RCC 7860 (cell line): ENCODE data around the gene GNB1L.

Experiments used
- DNase-seq: peaks from one replicate; pipeline ENCODE4 v3.0.0-alpha.2; 2015; ENCODE audit warnings: low spot score
- FAIRE-seq: peaks from 2 replicates; lab custom pipeline; 2012; peaks lifted over from hg19 to GRCh38; lab: Jason Lieb, UNC

GNB1L gene

GRCh38 chr22:19755145-19755710, 99.4 kb downstream of the GNB1L start:
- DNase-seq (no peak), FAIRE-seq (no peak)

DNA sequence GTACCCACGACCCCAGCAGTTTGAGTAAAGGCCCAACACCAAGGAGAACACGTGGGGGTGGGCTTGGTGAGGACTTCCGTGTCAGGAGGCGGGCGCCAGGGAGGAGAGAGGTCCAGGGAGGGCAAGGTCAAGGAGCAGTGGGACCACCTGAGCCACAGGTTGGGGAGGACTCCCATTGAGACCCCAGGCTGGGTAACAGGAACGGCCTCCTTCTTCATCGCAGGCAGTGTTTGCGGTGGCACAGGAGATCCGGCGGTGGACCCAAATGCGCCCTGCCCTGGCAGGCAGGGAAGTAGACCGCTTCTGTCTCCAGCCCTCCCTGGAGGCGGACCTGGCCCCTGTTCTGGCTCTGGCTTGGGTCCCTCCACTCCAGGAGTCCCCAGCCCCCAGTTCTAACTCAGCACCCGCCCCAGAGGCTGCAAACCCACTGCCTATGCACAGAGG, 100.0 kb downstream of the GNB1L start:
- DNase-seq (no peak), FAIRE-seq (no peak)

DNA sequence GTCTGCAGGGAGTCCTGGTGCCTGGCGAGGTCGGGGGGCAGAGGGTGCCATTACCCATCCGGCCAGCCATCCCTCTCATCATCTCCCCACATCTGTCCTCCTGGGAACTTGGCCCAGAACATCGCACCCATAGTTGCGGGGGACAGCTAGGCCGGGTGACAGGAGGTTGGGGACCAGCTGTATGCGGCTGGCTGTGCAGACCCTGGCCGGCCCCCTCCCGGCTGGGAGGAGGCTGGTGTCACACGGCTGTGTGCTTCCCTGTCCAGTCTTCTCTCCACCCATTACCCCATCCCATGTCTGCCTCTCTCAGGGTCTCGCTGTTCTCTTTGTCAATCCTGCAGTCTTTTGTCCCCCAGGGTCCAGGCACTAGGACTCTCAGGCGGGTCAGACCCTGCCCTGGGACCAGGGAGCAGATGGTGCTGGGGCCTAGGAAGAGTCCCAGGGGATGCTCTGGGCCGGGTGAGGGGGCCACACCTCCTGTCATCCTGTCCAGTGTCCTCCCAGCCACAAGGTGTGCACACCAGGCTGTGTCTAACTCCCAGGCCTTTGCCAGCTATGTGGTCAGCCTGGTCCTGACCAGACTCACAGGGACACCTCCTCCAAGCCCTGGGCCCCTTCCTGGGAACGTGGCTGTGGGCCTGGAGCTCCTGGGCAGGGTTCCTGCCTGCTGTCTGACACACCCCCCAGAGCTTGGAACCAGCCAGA, 100.5 kb downstream of the GNB1L start:
- FAIRE-seq (no peak), DNase-seq (no peak)

DNA sequence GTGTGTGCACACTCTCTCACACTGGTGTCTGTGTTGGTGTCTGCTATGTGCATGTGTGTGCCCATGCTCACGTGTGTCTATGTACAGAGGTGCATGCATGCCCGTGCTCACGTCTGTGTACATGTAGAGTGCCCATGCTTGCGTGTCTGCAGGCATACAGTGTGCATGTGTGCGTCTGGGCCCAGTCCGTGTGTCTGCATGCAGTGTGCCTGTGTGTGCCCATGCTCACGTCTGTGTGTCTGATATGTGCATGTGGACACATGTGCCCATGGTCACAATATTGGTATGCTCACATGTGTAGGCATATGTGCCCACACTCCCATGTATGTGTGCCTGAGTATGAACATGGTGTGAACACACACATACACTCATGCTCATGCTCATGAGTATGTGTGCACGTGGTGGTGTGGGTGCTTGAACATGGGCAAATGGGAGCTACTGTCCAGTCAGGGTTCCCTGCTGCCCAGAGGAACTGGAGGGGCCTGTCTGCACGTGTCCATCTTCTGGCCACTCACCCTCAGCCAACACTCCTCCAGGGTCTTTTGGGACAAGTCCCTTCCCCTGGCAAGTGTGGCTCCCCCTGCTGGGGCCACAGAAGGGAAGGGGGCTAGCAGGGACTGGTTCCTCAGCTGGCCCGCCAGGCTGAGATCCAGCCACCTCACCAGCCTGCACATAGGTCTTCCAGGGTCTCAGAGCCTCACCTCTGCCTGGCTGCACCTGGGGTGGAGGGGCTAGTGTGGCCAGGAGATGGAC, 101.4 kb downstream of the GNB1L start:
- DNase-seq, result no peak
- FAIRE-seq, result no peak

DNA sequence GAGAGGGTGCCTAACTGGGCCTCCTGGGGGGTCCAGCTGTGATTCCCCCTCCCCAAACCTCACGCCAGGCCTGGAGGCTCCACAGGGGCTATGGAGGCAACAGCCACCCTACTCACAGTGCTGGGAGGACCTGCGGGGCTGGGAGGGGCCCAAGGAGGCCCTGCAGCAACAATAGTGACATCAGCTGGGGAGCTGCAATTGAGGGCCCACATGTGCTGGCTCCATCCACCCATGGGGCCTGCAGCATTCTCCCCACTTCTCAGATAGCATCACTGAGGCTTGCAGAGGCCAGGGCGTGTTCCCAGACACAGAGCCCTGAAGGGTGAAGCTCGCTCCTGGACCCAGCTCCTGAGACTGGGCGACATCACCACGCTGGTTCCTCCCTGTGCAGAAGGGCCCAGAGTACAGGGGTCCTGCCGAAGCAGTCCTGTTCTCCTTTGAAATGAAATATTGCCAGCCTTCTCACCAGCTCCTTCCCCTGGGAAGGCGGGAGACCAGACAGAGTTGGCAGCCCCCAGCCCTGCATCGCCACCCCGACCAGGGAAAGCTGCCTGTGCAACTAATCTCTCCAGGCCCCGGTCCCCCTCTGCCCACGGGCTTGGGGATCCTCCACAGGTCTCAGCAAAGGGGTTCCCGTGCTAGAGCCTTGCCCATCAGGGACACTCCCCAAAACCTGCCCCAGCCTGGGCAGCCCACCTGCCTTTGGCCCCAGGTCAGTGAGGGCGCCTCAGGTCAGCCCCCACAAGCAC, 103.0 kb downstream of the GNB1L start:
- DNase-seq (no peak), FAIRE-seq (no peak)

GRCh38 chr22:19750507-19751490, 103.9 kb downstream of the GNB1L start:
- FAIRE-seq, result no peak
- no peak for DNase-seq

GRCh38 chr22:19749876-19750275, 104.8 kb downstream of the GNB1L start:
- FAIRE-seq, result no peak
- no peak for DNase-seq

- DNase-seq (no peak), FAIRE-seq (no peak)
Measured at GRCh38 chr22:19748991-19749664, 105.5 kb downstream of the GNB1L start.

DNA sequence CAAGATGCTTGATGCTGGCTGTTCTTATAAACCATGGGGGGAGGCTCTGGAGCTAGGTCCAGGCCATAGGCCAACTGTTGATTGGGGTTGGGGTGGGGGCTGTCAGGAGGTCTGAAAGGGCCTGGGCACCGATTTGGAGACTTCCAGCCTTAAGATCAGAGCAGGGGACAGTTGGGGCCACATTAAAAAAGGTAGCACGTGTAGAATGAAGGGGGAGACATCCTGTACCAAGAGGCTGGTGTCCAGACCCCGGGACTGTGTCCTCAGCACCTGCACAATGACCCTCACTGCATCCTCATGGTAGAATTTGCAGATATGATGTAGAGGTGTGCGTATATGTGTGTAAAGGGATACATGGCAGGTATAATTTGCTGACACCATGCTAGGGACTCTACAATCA, 106.5 kb downstream of the GNB1L start:
- FAIRE-seq (no peak), DNase-seq (no peak)

GRCh38 chr22:19747551-19747950, 107.1 kb downstream of the GNB1L start:
- no peak for DNase-seq
- no peak for FAIRE-seq

- DNase-seq (no peak), FAIRE-seq (no peak)
Measured at GRCh38 chr22:19746726-19747125, 107.9 kb downstream of the GNB1L start.

GRCh38 chr22:19745155-19746101, 109.2 kb downstream of the GNB1L start:
- FAIRE-seq, result no peak
- no peak for DNase-seq

DNA sequence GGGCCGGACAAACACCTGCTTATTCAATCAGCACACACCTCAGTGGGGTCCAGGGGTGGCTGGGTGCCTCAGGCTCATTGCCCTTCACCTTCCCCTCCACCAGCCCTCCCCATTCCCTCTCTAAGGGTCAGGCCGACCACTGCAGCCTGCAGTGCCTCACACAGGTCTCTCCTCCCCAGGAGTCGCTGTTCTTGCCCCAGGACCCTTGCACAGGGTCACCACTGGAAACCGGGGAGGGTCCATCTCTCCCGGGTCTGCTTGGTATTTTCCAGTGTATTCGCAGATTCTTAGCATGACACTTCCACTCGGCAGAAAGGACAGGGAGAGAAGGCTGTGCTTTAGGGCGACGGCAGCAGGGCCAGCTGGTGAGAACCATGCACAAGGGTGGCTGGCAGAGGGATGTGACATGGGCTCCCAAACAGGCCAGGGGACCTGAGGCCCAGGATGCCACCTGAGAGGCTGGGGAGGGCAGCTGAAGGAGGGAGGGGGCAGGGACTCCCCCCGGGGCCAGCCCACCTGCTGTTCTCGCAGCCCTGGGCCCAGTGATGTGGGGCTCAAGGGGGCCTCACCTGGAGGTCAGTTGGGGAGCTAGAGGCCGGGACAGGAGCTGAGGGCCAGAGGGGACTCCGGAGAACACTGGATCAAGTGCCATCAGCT, 110.2 kb downstream of the GNB1L start:
- no peak for DNase-seq
- FAIRE-seq, result no peak

- FAIRE-seq, result no peak
Measured at GRCh38 chr22:19743651-19744050, 111.0 kb downstream of the GNB1L start.

DNA sequence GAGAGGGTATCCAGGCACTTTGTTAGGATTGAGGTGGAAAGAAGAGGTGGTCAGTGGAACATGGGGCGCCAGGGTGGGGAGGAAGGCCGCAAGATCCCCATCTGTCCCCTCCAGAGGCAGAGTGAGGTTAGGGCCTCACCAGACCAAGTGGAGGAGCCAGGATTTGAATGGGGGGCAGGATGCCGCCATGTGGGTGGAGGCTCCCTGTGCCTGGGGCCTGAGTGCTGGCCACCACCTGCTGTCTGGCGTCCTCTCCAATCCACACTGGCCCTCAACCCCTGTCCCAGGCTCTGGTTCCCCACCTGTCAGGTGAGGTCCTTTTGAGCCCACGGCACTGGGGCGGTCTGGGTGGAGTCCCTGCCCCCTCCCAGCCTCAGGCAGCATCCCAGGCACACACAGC, 111.6 kb downstream of the GNB1L start:
- DNase-seq, result no peak
- no peak for FAIRE-seq

More at GRCh38 chr22:19743651-19744050, 111.0 kb downstream of the GNB1L start:
- DNase-seq, result no peak

DNA sequence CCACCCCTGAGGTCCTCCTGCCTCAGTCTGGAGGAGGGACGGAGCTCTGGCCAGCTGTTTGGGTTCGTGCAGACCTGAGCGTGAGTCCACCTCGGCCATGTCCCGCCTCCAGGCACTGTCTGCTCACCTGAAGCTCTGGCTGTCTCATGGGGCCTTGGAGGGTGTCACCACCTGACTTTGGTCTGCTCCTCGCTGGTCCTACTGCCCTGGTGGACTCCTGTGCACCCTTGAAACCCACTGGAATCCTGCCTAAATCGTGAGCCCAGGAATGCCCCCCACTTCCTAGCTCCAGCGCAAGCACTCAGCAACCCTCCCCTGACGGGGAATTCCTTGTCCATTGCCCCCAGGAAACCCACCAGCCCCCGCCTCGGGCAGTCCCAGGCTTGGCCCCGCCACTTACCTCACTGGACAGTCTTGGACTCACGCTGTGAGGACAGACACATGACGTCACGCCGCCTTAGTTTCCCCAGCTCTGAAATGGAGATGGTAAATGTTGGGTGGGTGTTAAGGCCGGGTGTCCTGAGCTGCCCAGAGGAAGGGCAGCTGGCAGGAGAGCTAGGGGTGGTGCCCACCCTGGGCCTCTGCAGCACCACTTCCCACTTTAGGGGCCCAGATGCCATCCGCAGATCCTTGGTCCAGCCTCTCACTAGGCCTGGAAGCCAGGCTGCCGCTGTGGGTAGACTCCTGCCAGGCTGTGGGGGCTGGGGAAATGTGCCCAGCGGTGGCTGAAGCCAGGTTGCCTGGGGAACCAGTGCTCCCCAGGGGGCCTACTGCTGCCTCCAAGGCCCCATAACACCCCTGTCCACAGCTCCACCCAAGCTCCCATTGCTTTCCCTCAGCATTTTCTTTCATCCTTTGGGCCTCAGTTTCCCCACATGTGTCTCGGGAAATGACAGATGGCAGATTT, 112.3 kb downstream of the GNB1L start:
- no peak for FAIRE-seq
- no peak for DNase-seq

DNA sequence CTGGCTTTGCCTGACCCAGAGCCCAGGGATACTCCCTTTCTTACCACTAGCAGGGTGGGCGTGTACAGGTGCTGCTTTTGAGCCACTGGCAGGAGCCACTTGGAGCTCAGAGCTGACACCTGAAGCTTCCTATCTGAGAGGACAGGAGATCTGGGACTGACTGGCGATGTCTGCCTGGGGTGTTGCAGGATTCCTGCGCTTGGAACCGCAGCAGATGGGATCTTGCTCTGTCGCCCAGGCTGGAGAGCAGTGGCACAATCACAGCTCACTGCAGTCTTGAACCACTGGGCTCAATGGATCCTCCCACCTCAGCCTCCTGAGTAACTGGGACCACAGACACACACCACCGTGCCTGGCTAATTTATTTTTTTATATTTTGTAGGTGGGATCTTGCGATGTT, 113.6 kb downstream of the GNB1L start:
- DNase-seq, result no peak

More for the DNA sequence above, 113.6 kb downstream of the GNB1L start:
- no peak for FAIRE-seq
